Naive B cell (primary cell): ENCODE results near the gene ZNF2. TPM values are rescaled to one million over a fixed set of nuclear protein-coding genes. Genes with fewer than 3 reads are reported as not detected.
"Not testable (repeated sequence)": the region's sequence is repeated elsewhere in the genome, so short reads cannot be mapped to it uniquely, and the experiment has no call there.

Experiments
- ATAC-seq, 2 donors: fragments of 150-1000 bp; cut with Tn5 transposase; 2 replicates each; pipeline ENCODE4 v1.10.0; 2021; ENCODE audit warnings: low read depth in 2 of 2, mild to moderate bottlenecking in 2 of 2, moderate library complexity in 2 of 2
- DNase-seq: peaks from one replicate; pipeline ENCODE4 v3.0.0; 2022
- H3K27ac Mint-ChIP-seq, 6 donors: one replicate each; pipeline ENCODE4 v1.8.0; 2020 to 2022; ENCODE audit warnings: mild to moderate bottlenecking in 6 of 6, mixed read lengths in 6 of 6, moderate library complexity in 5 of 6, inconsistent platforms in 2 of 6
- H3K27me3 Mint-ChIP-seq, 3 donors: one replicate each; pipeline ENCODE4 v1.8.0; 2021 to 2022; ENCODE audit warnings: mixed read lengths in 3 of 3, mild to moderate bottlenecking in 1 of 3
- H3K36me3 Mint-ChIP-seq, 2 donors: one replicate each; pipeline ENCODE4 v1.8.0; 2020 to 2022; ENCODE audit warnings: mixed read lengths in 2 of 2, inconsistent platforms in 1 of 2, mild to moderate bottlenecking in 1 of 2
- H3K4me1 Mint-ChIP-seq, 3 donors: one replicate each; pipeline ENCODE4 v1.8.0; 2020 to 2022; ENCODE audit warnings: mixed read lengths in 3 of 3, inconsistent platforms in 1 of 3, mild to moderate bottlenecking in 1 of 3, moderate library complexity in 1 of 3
- H3K4me3 Mint-ChIP-seq, 8 donors: one replicate each; pipeline ENCODE4 v1.8.0; 2020 to 2022; ENCODE audit warnings: mild to moderate bottlenecking in 8 of 8, mixed read lengths in 8 of 8, moderate library complexity in 8 of 8, inconsistent platforms in 2 of 8
- H3K9me3 Mint-ChIP-seq, 7 donors: one replicate each; pipeline ENCODE4 v1.8.0; 2020 to 2022; ENCODE audit warnings: mixed read lengths in 7 of 7, mild to moderate bottlenecking in 5 of 7, inconsistent platforms in 2 of 7, moderate library complexity in 1 of 7
- polyA plus RNA-seq, 6 donors: library from polyadenylated mRNA; unstranded; fragments of 300-500 nt; fragmentation: Illumina TruSeq; gene quantifications; one replicate each; pipeline ENCODE4 v1.2.3, GENCODE V29; 2021; ENCODE audit warnings: low read depth in 6 of 6

ZNF2 gene
- polyA plus RNA-seq, 6 donors from 2014 or later, result 2.4 to 7.3 (median 3.4) TPM

DNA sequence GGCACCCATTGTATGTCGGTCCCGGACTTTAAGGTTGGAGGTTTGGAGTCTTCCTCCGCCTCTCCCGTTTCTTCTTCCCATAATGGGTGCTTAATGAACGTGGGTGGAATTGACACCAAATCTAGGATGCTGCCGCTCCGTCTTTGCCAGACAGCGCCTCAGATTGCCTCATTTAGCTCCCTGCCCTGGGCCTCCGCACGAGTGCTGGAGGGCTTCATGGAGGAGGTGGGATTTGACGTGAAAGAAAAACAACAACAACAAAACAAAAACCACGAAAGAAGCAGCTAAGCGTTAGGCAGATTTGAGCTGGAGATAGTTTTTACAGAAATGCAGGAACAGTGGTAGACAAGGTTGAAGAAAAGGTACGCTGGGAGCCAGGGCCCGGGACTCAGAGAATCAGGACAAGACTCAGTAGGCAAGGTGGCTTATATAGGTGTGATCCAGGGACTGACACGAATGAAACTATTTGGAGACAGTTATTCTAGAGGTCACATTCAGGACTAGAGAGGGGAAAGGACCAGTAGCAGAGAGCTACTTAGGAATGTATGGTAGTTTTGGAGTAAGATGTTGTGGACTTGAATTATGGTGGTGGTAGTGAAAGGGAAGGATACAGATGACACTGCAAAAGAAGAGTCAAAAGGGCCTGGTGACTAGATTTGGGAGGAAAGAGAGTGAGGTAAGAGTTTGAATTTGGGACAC is 605 bp downstream of the ZNF2 start:
- ATAC-seq (peak in 1 of 2 donors; percentile 1), DNase-seq (no peak)
- Mint-ChIP-seq H3K36me3 (no peaks in the 10 kb centered on the region), H3K27me3 (no peaks in the 10 kb centered on the region), H3K27ac (peak overlapping the region; percentile 97 to 99 (median 98)), H3K9me3 (no peaks in the 10 kb centered on the region), H3K4me3 (peak overlapping the region; percentile 99 to 100 (median 100)), H3K4me1 (peaks cover 19 to 37% (median 25%) of the 10 kb centered on the region in 3 donors)

DNA sequence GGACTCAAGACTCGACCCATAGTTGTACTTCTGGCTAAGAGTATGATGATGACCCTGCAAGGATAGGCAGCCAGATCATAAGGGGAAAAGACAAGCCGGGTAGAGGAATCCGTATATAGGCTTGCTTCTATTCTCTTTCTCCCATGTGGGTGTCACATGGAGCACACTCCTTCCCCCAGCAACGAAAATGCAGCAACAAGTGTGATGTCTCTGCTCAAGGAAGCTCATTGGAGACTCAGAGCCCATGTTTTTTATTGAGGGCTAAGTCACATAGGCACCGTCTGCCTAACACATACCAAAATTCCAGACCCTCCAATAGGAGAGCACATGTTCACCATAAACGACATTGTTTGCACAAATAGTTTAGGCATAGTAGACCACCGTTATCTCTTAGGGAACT is 6.3 kb downstream of the ZNF2 start:
- Mint-ChIP-seq H3K9me3 (no peaks in the 10 kb centered on the region), H3K27me3 (no peaks in the 10 kb centered on the region), H3K4me3 (no peak overlapping the region), H3K4me1 (peaks cover 1 to 18% (median 10%) of the 10 kb centered on the region in 3 donors), H3K27ac (no peak overlapping the region), H3K36me3 (peaks cover 0 to 4% of the 10 kb centered on the region in 2 donors)
- ATAC-seq (no peak), DNase-seq (no peak)

DNA sequence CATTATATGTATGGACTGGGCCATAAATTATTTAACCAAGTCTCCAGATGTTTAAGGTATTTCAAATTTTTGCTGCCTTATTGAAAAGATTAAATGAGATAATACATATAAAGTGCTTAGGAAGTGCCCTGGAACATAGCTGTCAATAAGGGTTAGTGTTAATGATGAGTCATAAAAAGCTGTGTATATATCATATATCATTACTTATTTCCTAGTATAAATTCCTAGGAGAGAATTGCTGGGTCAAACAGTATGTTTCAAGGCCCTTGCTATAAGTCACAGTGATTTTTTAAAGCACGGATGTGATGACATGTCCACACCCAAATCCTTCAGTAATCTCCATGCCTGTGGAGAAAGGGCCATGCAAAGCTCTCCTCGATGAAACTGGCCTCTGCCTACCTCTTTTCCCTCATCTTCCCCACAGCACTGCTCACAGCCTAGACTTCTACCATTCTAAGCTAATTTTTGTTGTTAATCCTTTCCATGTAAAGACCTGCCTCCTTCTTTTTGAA is 8.5 kb downstream of the ZNF2 start:
- no peaks in the 10 kb centered on the region for H3K9me3 Mint-ChIP-seq
- H3K36me3 Mint-ChIP-seq, result peaks cover 14 to 19% of the 10 kb centered on the region in 2 donors
- ATAC-seq (no peak), DNase-seq (no peak)
- peak overlapping the region in 1 of 8 donors; percentile 4 for H3K4me3 Mint-ChIP-seq
- no peaks in the 10 kb centered on the region for H3K27me3 Mint-ChIP-seq
- peak overlapping the region in 1 of 6 donors; percentile 88 for H3K27ac Mint-ChIP-seq
- peaks cover 0 to 8% (median 5%) of the 10 kb centered on the region in 3 donors for H3K4me1 Mint-ChIP-seq

GRCh38 chr2:95179451-95179850 is 13.8 kb downstream of the ZNF2 start:
- Mint-ChIP-seq H3K27ac (no peak overlapping the region), H3K27me3 (no peaks in the 10 kb centered on the region), H3K4me1 (no peaks in the 10 kb centered on the region), H3K4me3 (no peak overlapping the region), H3K36me3 (peaks cover 49 to 66% of the 10 kb centered on the region in 2 donors), H3K9me3 (peaks cover 0 to 26% (median 7%) of the 10 kb centered on the region in 7 donors)
- no peak for ATAC-seq
- no peak for DNase-seq

GRCh38 chr2:95181774-95182173 is 16.2 kb downstream of the ZNF2 start:
- Mint-ChIP-seq H3K27me3 (no peaks in the 10 kb centered on the region), H3K36me3 (peaks cover 49 to 64% of the 10 kb centered on the region in 2 donors), H3K9me3 (peaks cover 0 to 32% (median 8%) of the 10 kb centered on the region in 7 donors), H3K27ac (peak overlapping the region in 1 of 6 donors; percentile 12), H3K4me3 (no peak overlapping the region), H3K4me1 (no peaks in the 10 kb centered on the region)
- no peak for ATAC-seq
- DNase-seq, result no peak

DNA sequence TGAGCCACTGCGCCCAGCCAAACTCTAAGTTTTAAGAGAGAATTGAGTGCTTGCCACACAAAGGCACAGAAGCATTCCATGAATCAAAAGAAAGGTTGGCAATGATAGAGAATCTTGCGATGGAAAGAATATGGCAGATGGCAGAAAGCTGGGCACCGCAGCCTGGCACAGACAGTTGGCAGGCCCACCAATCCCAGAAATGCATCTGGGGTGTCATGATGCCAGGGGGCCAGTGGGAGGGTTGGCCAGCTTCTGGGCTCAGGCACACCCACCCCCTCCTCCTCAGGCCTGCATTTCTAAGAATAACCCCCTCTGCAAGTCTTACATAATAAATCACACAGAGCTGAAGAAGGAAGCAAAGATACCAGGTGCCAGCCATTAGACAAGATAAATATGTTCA is 19.6 kb downstream of the ZNF2 start:
- no peak for DNase-seq
- ATAC-seq, result no peak
- no peak overlapping the region for H3K27ac Mint-ChIP-seq
- H3K36me3 Mint-ChIP-seq, result peaks cover 28 to 45% of the 10 kb centered on the region in 2 donors
- peaks cover 5 to 9% (median 7%) of the 10 kb centered on the region in 3 donors for H3K27me3 Mint-ChIP-seq
- peaks cover 0 to 28% (median 8%) of the 10 kb centered on the region in 7 donors for H3K9me3 Mint-ChIP-seq
- H3K4me1 Mint-ChIP-seq, result no peaks in the 10 kb centered on the region
- H3K4me3 Mint-ChIP-seq, result no peak overlapping the region

- H3K4me3 Mint-ChIP-seq, result no peak overlapping the region
- peaks cover 9 to 17% (median 13%) of the 10 kb centered on the region in 3 donors for H3K27me3 Mint-ChIP-seq
- ATAC-seq, result no peak
- no peaks in the 10 kb centered on the region for H3K4me1 Mint-ChIP-seq
- H3K27ac Mint-ChIP-seq, result peak overlapping the region in 1 of 6 donors; percentile 45
- no peak for DNase-seq
- H3K9me3 Mint-ChIP-seq, result peaks cover 0 to 25% (median 8%) of the 10 kb centered on the region in 7 donors
- H3K36me3 Mint-ChIP-seq, result peaks cover 20 to 38% of the 10 kb centered on the region in 2 donors
Observed at GRCh38 chr2:95185973-95186372, 20.4 kb downstream of the ZNF2 start.

DNA sequence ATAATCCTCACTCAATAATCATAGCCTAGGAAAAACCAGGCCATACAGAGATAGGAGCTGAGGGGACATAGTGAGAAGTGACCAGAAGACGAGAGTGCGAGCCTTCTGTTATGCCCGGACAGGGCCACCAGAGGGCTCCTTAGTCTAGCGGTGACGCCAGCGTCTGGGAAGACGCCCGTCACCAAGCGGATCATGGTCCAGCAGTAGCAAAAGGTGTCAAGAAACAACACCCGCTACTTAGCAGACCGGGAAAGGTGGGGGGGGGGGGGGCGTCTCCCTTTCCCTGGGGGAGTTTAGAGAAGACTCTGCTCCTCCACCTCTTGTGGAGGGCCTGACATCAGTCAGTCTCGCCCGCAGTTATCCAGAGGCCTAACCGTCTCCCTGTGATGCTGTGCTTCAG is 27.3 kb downstream of the ZNF2 start:
- not testable (repeated sequence) for H3K36me3 Mint-ChIP-seq, H3K9me3 Mint-ChIP-seq, H3K4me1 Mint-ChIP-seq, H3K27ac Mint-ChIP-seq, H3K4me3 Mint-ChIP-seq, ATAC-seq
- peaks cover 26 to 40% (median 37%) of the 10 kb centered on the region in 3 donors for H3K27me3 Mint-ChIP-seq
- peak; percentile 5 for DNase-seq

DNA sequence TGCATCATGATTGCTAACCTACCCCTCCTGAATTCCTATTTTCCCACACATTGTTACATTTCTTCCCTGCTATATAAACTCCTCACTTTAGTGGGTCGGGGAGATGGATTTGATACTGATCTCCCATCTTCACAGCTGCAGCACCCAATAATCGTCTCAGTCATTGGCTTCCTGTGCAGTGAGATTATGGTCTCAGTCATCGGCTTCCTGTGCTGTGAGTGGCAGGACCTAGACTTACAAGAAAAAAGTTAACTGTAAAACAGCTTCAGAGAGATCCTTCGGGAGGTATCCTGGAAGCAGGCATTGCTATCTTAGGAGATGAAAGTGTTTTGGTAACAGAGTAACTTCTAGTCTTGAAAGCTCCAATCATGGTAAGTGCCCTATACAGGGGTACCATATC is 38.3 kb downstream of the ZNF2 start:
- no peak overlapping the region for H3K4me3 Mint-ChIP-seq
- DNase-seq (no peak), ATAC-seq (no peak)
- no peak overlapping the region for H3K27ac Mint-ChIP-seq
- H3K9me3 Mint-ChIP-seq, result peaks cover 0 to 7% (median 0%) of the 10 kb centered on the region in 7 donors
- H3K36me3 Mint-ChIP-seq, result peaks cover 6 to 10% of the 10 kb centered on the region in 2 donors
- peaks cover 4 to 5% (median 5%) of the 10 kb centered on the region in 3 donors for H3K27me3 Mint-ChIP-seq
- H3K4me1 Mint-ChIP-seq, result peaks cover 12 to 25% (median 23%) of the 10 kb centered on the region in 3 donors

- Mint-ChIP-seq H3K27ac (no peak overlapping the region), H3K4me1 (peaks cover 12 to 30% (median 23%) of the 10 kb centered on the region in 3 donors), H3K27me3 (peaks cover under 1 to 4% (median under 1%) of the 10 kb centered on the region in 3 donors), H3K9me3 (peaks cover 0 to 7% (median 0%) of the 10 kb centered on the region in 7 donors), H3K36me3 (peaks cover 11 to 15% of the 10 kb centered on the region in 2 donors), H3K4me3 (peak overlapping the region in 1 of 8 donors; percentile 93)
- ATAC-seq, result no peak
- DNase-seq, result no peak
Observed at GRCh38 chr2:95204396-95204795, 38.8 kb downstream of the ZNF2 start.

GRCh38 chr2:95206096-95206495 is 40.5 kb downstream of the ZNF2 start:
- H3K27ac Mint-ChIP-seq, result peak overlapping the region in 3 of 6 donors; percentile 26 to 88 (median 73)
- H3K4me3 Mint-ChIP-seq, result peak overlapping the region; percentile 92 to 97 (median 95)
- ATAC-seq (no peak), DNase-seq (no peak)
- H3K4me1 Mint-ChIP-seq, result peaks cover 12 to 34% (median 23%) of the 10 kb centered on the region in 3 donors
- H3K36me3 Mint-ChIP-seq, result peaks cover 24 to 31% of the 10 kb centered on the region in 2 donors
- H3K9me3 Mint-ChIP-seq, result peaks cover 5 to 10% (median 7%) of the 10 kb centered on the region in 7 donors
- H3K27me3 Mint-ChIP-seq, result no peaks in the 10 kb centered on the region

DNA sequence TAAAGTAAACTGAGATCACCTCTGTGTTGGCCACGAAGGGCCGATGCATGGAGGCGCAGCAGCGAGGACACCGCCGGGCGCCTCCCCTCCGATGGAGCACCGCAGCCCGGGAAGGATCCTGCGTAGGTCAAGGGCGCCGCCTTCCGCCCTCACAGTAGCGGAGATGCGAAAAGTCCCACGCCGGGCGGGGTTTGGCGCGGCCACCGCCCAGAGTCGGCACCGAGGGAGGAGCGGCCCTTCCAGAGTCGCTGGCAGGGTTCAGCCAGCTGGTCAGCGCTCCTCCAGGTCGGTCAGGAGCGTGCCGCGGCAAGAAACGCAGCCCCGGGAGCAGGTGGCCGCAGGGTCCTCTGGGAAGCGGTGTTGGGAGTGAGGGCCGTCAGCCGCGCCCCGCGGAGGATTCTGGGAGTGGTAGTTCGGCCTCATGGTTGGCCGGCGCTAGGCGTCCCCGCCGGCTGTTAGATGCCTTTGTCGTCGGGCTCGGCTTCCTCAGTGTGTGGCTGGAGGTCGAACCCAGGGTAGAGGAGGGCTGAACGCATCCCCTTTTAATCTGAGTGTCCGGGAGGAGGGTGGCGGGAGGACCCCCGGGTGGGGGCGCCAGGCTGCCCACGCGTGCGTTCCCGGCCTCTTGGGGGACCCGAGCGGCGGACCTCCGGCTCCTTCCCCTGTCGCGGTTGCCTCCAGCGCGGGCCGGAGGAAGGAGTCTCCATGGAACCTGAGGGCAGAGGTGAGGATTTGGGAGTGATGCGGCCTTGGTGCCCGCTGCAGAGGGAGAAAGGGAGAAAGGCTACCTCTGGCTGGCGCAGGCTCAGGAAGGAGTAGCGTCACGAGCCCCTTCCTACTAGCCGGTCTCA is 41.7 kb downstream of the ZNF2 start, which contains the start of gene ZNF892:
Gene ZNF892 (plus strand): TSS at position 411 of the 851 bp plus-strand sequence. CDS start 295 bp downstream, at position 706.
- H3K4me3 Mint-ChIP-seq, result peak within 1 kb of the TSS; percentile 92 to 97 (median 95)
- peak; percentile 77 for DNase-seq
- H3K4me1 Mint-ChIP-seq, result peaks cover 12 to 34% (median 23%) of the 10 kb centered on the region in 3 donors
- peak; percentile 94 to 95 for ATAC-seq
- H3K27me3 Mint-ChIP-seq, result no peaks in the 10 kb centered on the region
- H3K27ac Mint-ChIP-seq, result peak within 1 kb of the TSS; percentile 72 to 97 (median 94)
- H3K36me3 Mint-ChIP-seq, result peaks cover 36 to 43% of the 10 kb centered on the region in 2 donors
- peaks cover 5 to 21% (median 15%) of the 10 kb centered on the region in 7 donors for H3K9me3 Mint-ChIP-seq

DNA sequence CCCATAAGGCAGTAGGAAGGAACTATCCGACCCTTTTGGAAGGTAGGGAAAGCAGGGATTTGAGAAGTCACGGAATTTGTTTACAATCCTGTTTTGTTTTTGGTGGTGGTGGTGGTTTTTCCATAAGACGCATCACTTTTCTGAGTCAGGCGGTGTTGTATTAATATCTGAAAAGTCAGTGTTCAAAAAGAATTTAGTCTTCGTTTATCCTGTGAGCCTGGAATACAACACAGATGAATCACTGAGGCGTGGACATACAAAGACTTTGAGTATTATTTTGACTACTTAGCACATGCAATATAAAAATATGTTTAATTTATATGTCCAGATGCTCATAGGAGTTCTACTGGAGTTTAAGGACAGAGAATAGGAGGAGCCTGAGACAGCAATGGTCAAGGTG is 42.5 kb downstream of the ZNF2 start:
- peak overlapping the region; percentile 92 to 97 (median 95) for H3K4me3 Mint-ChIP-seq
- H3K9me3 Mint-ChIP-seq, result peaks cover 8 to 28% (median 22%) of the 10 kb centered on the region in 7 donors
- peaks cover 44 to 51% of the 10 kb centered on the region in 2 donors for H3K36me3 Mint-ChIP-seq
- H3K27ac Mint-ChIP-seq, result peak overlapping the region in 3 of 6 donors; percentile 4 to 88 (median 79)
- no peaks in the 10 kb centered on the region for H3K27me3 Mint-ChIP-seq
- peaks cover 12 to 34% (median 23%) of the 10 kb centered on the region in 3 donors for H3K4me1 Mint-ChIP-seq
- DNase-seq (no peak), ATAC-seq (no peak)
